Common myeloid progenitor, CD34-positive (primary cell): ENCODE measurements around the gene SPTLC1.
A peak's percentile ranks its signal among the peaks of the same experiment; 100 is the strongest.
"Not testable (repeated sequence)": the region's sequence is repeated elsewhere in the genome, so short reads cannot be mapped to it uniquely, and the experiment has no call there.

Experiments used
- CTCF ChIA-PET: fragments of 350-600 bp; sonication (Branson Sonifier 250); formaldehyde crosslinking; loops from one replicate; lab custom pipeline; 2021; ENCODE audit warnings: antibody characterized with exemption; lab: Charles Lee
- POLR2A ChIA-PET: fragments of 350-600 bp; sonication (Branson Sonifier 250); formaldehyde crosslinking; loops from one replicate; lab custom pipeline; 2021; ENCODE audit warnings: antibody characterized with exemption; lab: Charles Lee
- DNase-seq, 3 donors: peaks; one replicate each; pipeline versions ENCODE4 v3.0.0 to v3.0.0-alpha.2; 2013
- H3K27ac ChIP-seq, 2 experiments: 1 replicate in 1 of 2; 2 replicates in 1 of 2; pipeline ENCODE4 v1.7.0; 2013; ENCODE audit warnings: inconsistent platforms in 2 of 2, low read length in 2 of 2, mild to moderate bottlenecking in 2 of 2, low read depth in 1 of 2, moderate library complexity in 1 of 2; ENCODE audit not compliant: severe bottlenecking in 2 of 2, insufficient read depth in 1 of 2, poor library complexity in 1 of 2
- H3K27me3 ChIP-seq, 5 experiments: replicated peaks in 2 of 5; 1 replicate in 3 of 5; 2 replicates in 2 of 5; pipeline versions ENCODE4 v1.6.1 to v1.7.0; 2013; ENCODE audit warnings: low read length in 4 of 5, mild to moderate bottlenecking in 2 of 5, moderate library complexity in 2 of 5, inconsistent platforms in 1 of 5; ENCODE audit not compliant: insufficient read depth in 5 of 5, control insufficient read depth in 4 of 5
- H3K36me3 ChIP-seq, 4 experiments: 1 replicate in 2 of 4; 2 replicates in 2 of 4; pipeline versions ENCODE4 v1.6.1 to v1.7.0; 2013; ENCODE audit warnings: low read length in 3 of 4, control low read depth in 1 of 4, mild to moderate bottlenecking in 1 of 4; ENCODE audit not compliant: control insufficient read depth in 4 of 4, insufficient read depth in 4 of 4
- H3K4me1 ChIP-seq, 4 experiments: 1 replicate in 3 of 4; 2 replicates in 1 of 4; pipeline versions ENCODE4 v1.6.1 to v1.7.1; 2013; ENCODE audit warnings: low read length in 3 of 4, mild to moderate bottlenecking in 3 of 4, control low read depth in 1 of 4, inconsistent platforms in 1 of 4, moderate library complexity in 1 of 4; ENCODE audit not compliant: control insufficient read depth in 4 of 4, insufficient read depth in 4 of 4; ENCODE audit errors: control extremely low read depth in 1 of 4
- H3K4me3 ChIP-seq, 7 experiments: 1 replicate in 4 of 7; 2 replicates in 3 of 7; pipeline versions ENCODE4 v1.5.1 to v1.7.0; 2013; ENCODE audit warnings: mild to moderate bottlenecking in 7 of 7, low read length in 6 of 7, moderate library complexity in 6 of 7, inconsistent platforms in 2 of 7, low read depth in 2 of 7, control low read depth in 1 of 7; ENCODE audit not compliant: insufficient read depth in 4 of 7, control insufficient read depth in 1 of 7; ENCODE audit errors: extremely low read depth in 1 of 7
- H3K9me3 ChIP-seq, 5 experiments: 1 replicate in 4 of 5; 2 replicates in 1 of 5; pipeline versions ENCODE4 v1.6.1 to v1.7.1; 2013; ENCODE audit warnings: low read length in 4 of 5, mild to moderate bottlenecking in 2 of 5, inconsistent platforms in 1 of 5, low read depth in 1 of 5, moderate library complexity in 1 of 5; ENCODE audit not compliant: control insufficient read depth in 4 of 5, insufficient read depth in 2 of 5; ENCODE audit errors: control extremely low read depth in 1 of 5
- WGBS: methylation state at CpG from one replicate; pipeline ENCODE4 v1.1.5; 2013; ENCODE audit not compliant: insufficient coverage; 5-methylcytosine and 5-hydroxymethylcytosine counted together

The SPTLC1 gene

GRCh38 chr9:92132913-92133312 is 17.7 kb upstream of the SPTLC1 start:
- POLR2A ChIA-PET, H3K4me3 ChIP-seq, H3K4me1 ChIP-seq, H3K9me3 ChIP-seq, H3K27ac ChIP-seq, H3K36me3 ChIP-seq, H3K27me3 ChIP-seq, DNase-seq: not testable (repeated sequence)
- CTCF ChIA-PET, result interaction anchor here (1.1 kb wide), 1 partner anchor 11 kb away, joined by 4 read pairs; no protein-coding TSS in a partner anchor
- WGBS, result no CpG with 5 or more reads among the region's 1 CpG

DNA sequence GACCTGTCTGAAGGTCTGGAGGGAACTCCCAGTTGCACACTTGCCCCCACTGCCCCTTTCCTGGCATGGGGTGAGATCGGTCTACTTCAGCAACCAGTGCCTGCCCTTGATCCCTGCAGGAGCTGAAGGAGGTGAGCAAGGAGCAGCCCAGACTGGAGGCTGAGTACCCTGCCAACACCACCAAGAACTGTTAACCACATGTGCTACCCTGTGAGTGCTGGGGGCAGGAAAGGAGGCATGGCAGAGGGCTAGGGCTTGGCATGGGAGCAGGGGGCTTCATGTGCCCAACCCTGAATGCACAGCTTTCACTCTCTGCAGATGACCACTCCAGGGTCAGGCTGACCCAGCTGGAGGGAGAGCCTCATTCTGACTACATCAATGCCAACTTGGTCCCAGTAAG is 17.3 kb upstream of the SPTLC1 start:
- DNase-seq, result no peak
- ChIA-PET CTCF (interaction anchor here (1.1 kb wide), 1 partner anchor 11 kb away, joined by 4 read pairs; no protein-coding TSS in a partner anchor), POLR2A (no interaction called here)
- Histone ChIP-seq H3K27ac (no peak overlapping the region), H3K36me3 (no peaks in the 10 kb centered on the region), H3K27me3 (no peaks in the 10 kb centered on the region), H3K4me1 (peaks cover 0 to 8% (median 0%) of the 10 kb centered on the region in 4 experiments), H3K4me3 (no peak overlapping the region), H3K9me3 (no peaks in the 10 kb centered on the region)
- 100% methylated on average over 1 of the region's 1 CpG for WGBS

GRCh38 chr9:92122800-92123199 is 7.6 kb upstream of the SPTLC1 start:
- Histone ChIP-seq H3K9me3 (peaks cover 0 to 2% (median 0%) of the 10 kb centered on the region in 5 experiments), H3K36me3 (no peaks in the 10 kb centered on the region), H3K4me3 (no peak overlapping the region), H3K27ac (no peak overlapping the region), H3K4me1 (no peaks in the 10 kb centered on the region), H3K27me3 (no peaks in the 10 kb centered on the region)
- 84% methylated on average over 8 of the region's 8 CpGs for WGBS
- CTCF ChIA-PET, result interaction anchor here (0.7 kb wide), 1 partner anchor 16 kb away, joined by 3 read pairs; no protein-coding TSS in a partner anchor
- no peak for DNase-seq
- POLR2A ChIA-PET, result no interaction called here

DNA sequence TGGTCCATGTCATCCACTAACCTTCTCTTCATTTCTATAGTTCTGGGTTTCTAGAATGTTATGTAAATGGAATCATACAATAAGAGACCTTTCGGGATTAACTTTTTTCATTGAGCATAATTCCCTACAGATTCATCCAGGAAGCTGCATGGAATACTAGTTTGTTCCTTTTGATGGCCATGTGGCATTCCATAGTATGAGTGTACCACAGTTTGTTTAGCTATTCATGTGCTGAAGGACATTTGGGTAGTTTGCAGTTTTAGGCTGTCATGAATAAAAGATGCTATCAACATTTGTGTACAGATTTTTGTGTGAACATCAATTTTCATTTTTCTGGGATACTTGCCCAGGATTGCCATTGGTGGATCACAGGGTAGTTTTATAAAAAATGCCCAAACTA is 6.8 kb upstream of the SPTLC1 start:
- no peak for DNase-seq
- Histone ChIP-seq H3K4me3 (no peak overlapping the region), H3K4me1 (no peaks in the 10 kb centered on the region), H3K27me3 (no peaks in the 10 kb centered on the region), H3K36me3 (no peaks in the 10 kb centered on the region), H3K27ac (no peak overlapping the region), H3K9me3 (peaks cover 0 to 2% (median 0%) of the 10 kb centered on the region in 5 experiments)
- POLR2A ChIA-PET, result no interaction called here
- CTCF ChIA-PET, result interaction anchor here (1.5 to 1.8 kb wide), 2 partner anchors 11 to 17 kb away, joined by 4 to 6 read pairs; no protein-coding TSS in a partner anchor
- no CpG with 5 or more reads among the region's 1 CpG for WGBS

DNA sequence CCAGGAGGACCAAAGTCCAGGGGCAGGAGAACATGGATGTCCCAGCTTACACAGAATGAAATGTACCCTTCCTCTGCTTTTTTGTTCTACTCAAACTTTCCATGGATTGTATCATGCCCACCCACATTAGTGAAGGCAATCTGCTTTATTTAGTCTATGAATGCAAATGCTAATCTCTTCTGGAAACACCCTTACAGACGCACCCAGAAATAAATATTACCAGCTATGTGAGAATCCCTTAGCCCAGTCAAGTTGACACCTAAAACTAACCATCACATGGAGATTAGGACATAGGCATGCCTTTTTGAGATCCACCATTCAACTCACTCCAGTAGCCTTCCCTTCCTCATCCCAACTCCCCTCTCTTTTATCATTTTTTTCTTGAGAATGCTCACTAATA is 6.1 kb upstream of the SPTLC1 start:
- WGBS, result 100% methylated on average over 1 of the region's 1 CpG
- Histone ChIP-seq H3K4me3 (no peak overlapping the region), H3K9me3 (peaks cover 0 to 2% (median 0%) of the 10 kb centered on the region in 5 experiments), H3K27ac (no peak overlapping the region), H3K4me1 (no peaks in the 10 kb centered on the region), H3K36me3 (no peaks in the 10 kb centered on the region), H3K27me3 (no peaks in the 10 kb centered on the region)
- POLR2A ChIA-PET, result no interaction called here
- no peak for DNase-seq
- CTCF ChIA-PET, result interaction anchor here (1.5 to 1.8 kb wide), 2 partner anchors 11 to 18 kb away, joined by 4 to 6 read pairs; no protein-coding TSS in a partner anchor

- Histone ChIP-seq H3K27ac (no peak overlapping the region), H3K4me1 (peaks cover 0 to 4% (median 3%) of the 10 kb centered on the region in 4 experiments), H3K27me3 (no peaks in the 10 kb centered on the region), H3K4me3 (no peak overlapping the region), H3K9me3 (peaks cover 0 to 2% (median 0%) of the 10 kb centered on the region in 5 experiments), H3K36me3 (no peaks in the 10 kb centered on the region)
- no peak for DNase-seq
- ChIA-PET CTCF (no interaction called here), POLR2A (no interaction called here)
These were observed 4.9 kb upstream of the SPTLC1 start for GRCh38 chr9:92120138-92120537.

- peaks cover 0 to 2% (median 0%) of the 10 kb centered on the region in 5 experiments for H3K9me3 ChIP-seq
- ChIA-PET POLR2A (no interaction called here), CTCF (no interaction called here)
- peak overlapping the region in 1 of 7 experiments; percentile 27 for H3K4me3 ChIP-seq
- DNase-seq, result no peak
- 67% methylated on average over 4 of the region's 4 CpGs for WGBS
- no peaks in the 10 kb centered on the region for H3K36me3 ChIP-seq
- peaks cover 2 to 5% (median 4%) of the 10 kb centered on the region in 4 experiments for H3K4me1 ChIP-seq
- H3K27ac ChIP-seq, result no peak overlapping the region
- H3K27me3 ChIP-seq, result no peaks in the 10 kb centered on the region
These were observed 4.4 kb upstream of the SPTLC1 start for GRCh38 chr9:92119586-92119985.
